CD1c-positive myeloid dendritic cell (primary cell): ENCODE results near the gene TRMT10B.
"Not testable (repeated sequence)": the region's sequence is repeated elsewhere in the genome, so short reads cannot be mapped to it uniquely, and the experiment has no call there.

Experiments used
- DNase-seq: peaks from one replicate; pipeline ENCODE4 v3.0.0-alpha.2; 2016; ENCODE audit errors: extremely low spot score

TRMT10B gene

DNA sequence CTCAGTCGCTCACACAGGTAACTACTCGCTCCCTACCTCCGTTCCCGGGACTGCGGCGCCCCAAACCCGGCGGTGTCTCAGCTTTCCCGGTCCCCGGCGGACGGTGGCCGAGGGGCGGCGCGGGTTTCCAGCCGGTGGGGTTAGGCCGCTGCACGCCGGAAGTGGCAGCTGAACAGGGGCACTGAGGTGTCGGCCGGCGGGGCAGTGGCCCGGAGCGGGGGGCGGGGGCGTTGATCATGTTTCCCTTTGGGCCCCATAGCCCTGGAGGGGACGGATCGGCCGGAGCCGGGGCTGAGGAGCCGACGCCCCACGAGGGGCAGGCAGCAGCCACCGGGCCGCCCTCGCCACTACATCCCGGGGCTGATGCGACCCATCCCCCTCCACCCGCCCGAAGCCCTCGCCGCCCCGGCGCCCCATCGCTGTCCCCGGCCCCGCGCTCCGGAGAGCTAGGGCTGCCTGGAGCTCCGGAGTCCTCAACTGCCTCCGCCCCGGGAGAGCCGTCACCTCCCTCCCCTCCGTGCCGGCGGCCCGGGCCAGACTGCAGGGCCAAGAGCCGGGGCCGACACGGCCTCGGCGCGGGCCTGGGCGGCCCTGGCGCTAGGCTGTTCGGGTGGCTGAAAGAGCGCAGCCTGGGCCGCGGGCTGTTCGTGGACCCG is 47.2 kb downstream of the TRMT10B start, which contains the start of gene DCAF10:
TSS of gene DCAF10 (plus strand) at position 167 of the 656 bp plus-strand sequence. CDS start at position 237, 70 bp downstream.
- peak; percentile 91 for DNase-seq

- DNase-seq, result peak; percentile 67
These were observed 47.8 kb downstream of the TRMT10B start for GRCh38 chr9:37801287-37801850.

GRCh38 chr9:37801959-37802711 is 48.5 kb downstream of the TRMT10B start:
- no peak for DNase-seq

DNA sequence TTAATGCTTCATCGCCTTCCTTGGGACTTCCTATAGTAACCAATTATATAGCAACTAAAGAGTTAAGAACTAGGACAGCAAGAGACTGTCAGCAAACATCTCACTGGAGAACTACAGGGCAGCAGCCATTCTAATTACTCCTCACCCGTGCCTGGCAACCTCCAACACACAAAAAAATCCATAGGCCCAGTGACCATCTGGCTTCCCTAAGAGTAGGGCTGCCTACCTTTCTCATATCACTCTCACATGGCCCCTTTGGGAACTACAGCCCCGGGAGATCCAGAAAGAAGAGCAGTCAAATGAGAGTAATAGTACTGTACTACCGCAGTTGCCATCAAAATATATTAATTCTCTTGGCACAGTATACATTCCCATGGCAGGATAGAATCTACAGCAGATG is 52.7 kb downstream of the TRMT10B start:
- no peak for DNase-seq

GRCh38 chr9:37809676-37810075 is 56.1 kb downstream of the TRMT10B start:
- not testable (repeated sequence) for DNase-seq

DNA sequence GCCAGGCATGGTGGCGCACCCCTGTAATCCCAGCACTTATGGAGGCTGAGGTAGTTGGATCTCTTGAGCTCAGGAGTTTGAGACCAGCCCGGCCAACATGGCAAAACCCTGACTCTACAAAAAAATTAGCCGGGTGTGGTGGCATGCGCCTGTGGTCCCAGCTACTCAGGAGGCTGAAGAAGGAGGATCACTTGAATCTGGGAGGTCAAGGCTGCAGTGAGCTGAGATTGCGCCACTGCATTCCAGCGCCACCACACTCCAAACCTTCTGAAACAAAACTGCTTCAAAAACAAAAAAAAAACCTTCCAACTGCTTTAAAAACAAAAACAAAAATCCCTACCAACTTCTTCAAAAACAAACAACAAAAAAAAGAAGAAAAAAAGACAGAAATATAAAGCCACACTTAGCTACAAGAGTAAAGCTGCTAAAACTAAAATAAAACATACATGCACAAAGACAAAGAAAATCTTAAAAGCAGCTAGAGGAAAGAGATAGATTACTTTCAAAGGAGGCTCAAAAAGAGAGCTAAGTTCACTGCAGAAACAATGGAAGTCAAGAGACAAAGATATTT is 58.4 kb downstream of the TRMT10B start:
- no peak for DNase-seq

GRCh38 chr9:37812773-37813379 is 59.3 kb downstream of the TRMT10B start:
- peak; percentile 6 for DNase-seq

DNA sequence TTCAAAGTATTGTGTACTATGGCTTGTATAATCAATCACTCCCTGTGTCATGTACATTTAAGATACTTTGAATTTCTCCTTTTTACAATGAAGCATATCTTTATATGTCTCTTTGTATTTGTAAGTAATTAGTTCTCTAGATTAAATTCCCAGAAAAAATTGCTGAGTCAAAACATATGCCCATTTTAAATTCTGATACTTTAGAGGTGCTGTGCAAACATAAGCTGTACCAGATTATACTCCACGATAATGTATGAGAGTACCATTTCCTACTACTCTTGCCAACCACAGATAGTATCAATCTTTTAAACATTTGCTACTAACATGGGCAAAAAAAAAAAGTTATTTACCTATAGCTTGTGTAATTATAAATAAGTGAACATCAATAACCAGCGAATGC is 65.2 kb downstream of the TRMT10B start:
- no peak for DNase-seq

DNA sequence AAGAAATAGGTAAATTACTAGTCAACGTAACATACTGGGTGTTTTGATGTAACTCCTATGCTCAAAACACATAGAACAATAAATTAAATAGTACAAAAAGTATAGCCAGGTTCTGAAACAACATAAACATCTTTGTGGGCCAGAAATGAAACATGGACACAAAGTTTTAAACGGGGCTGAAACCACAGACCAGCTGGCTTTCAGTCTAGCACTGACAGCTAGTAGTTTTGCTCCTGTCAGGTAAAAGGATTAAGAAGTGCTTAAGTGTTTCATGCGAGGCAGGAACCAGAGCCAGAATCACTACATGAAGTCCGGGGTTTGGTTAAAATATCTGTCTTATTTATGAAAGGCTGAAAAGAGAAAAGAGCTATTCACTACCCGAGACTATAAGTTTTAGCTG is 66.5 kb downstream of the TRMT10B start:
- DNase-seq, result no peak

GRCh38 chr9:37825174-37825573 is 71.6 kb downstream of the TRMT10B start:
- not testable (repeated sequence) for DNase-seq

DNA sequence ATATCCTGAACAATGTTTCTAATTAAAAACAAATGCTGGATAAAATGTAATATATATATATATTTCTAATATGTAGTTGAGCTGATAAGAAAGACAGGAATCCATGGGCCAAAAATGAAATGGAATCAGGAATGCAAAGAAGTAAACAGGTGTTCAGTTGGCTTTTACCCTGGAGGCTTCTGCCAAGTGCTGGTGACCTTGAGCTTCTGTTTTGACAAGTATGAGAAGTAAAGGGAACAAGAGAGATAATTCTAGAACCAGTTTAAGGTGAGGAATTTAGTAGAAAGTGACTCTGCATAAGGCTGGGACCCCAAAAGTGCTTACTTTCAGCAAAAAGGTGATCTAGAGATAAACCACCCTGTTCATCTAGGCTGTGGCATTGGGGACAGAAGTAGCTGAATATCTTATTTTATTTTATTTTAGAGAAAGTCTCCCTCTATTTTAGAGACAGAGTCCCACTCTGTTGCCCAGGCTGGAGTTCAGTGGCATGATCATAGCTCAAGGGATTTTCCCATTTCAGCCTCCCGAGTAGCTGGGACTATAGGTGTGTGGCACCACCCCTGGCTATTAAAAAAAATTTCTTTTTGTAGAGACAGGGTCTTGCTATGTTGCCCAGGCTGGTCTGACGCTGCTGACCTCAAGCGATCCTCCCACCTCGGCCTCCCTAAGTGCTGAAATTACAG is 74.0 kb downstream of the TRMT10B start:
- DNase-seq, result no peak
